ENCODE data around the gene VSX2. TPM values are rescaled to one million over a fixed set of nuclear protein-coding genes. Genes with fewer than 3 reads are reported as not detected.
A peak's percentile ranks its signal among the peaks of the same experiment; 100 is the strongest.

VSX2 gene
- not detected for total RNA-seq

DNA sequence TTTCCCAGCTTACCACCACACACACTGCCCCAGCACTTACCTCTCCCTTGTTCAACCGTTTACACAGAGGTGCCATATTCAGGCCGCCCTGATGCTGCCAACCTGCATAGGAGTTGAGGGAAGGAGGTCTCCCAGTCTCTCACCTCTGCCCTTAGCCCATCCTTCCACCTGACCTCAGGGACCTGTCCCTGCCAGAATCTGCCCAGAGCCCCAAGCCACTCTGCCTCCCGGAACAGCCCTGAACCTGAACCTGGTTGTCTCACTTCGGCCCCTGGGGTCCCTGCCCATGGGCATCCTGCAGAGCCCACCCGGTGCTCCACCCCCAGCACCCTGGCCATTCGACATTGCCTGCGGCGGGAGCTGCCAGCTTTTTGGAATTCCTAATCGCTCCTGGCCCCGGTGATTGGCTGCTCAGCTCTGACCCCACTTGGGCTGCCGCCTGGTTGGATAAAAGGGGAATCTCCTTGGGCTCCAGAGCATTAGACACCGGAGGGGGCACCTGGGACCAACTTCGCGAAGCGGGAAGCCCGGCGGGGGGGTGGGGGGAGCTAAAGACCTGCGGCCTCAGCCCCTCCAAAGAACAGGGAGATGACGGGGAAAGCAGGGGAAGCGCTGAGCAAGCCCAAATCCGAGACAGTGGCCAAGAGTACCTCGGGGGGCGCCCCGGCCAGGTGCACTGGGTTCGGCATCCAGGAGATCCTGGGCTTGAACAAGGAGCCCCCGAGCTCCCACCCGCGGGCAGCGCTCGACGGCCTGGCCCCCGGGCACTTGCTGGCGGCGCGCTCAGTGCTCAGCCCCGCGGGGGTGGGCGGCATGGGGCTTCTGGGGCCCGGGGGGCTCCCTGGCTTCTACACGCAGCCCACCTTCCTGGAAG lies at the start of gene VSX2:
Gene VSX2, plus strand, starts transcription at position 476 of the 874 bp plus-strand sequence. Its CDS starts 113 bp downstream, at position 589.
- H3K9me3 ChIP-seq, result no peaks in the 10 kb centered on the region
- H3K27ac ChIP-seq, result peak within 1 kb of the TSS in 1 of 2 donors; percentile 44
- H3K27me3 ChIP-seq (replicated peaks; ENCODE audit: insufficient read depth), result peaks cover 36% of the 10 kb centered on the region
- no peaks in the 10 kb centered on the region for H3K36me3 ChIP-seq
- DNase-seq (ENCODE audit: low spot score), result no peak
- peaks cover 12 to 27% of the 10 kb centered on the region in 2 donors for H3K4me1 ChIP-seq (ENCODE audit: control insufficient read depth in 1 of 2, low read depth in 2 of 2)
- TF ChIP-seq, protein P1, sequence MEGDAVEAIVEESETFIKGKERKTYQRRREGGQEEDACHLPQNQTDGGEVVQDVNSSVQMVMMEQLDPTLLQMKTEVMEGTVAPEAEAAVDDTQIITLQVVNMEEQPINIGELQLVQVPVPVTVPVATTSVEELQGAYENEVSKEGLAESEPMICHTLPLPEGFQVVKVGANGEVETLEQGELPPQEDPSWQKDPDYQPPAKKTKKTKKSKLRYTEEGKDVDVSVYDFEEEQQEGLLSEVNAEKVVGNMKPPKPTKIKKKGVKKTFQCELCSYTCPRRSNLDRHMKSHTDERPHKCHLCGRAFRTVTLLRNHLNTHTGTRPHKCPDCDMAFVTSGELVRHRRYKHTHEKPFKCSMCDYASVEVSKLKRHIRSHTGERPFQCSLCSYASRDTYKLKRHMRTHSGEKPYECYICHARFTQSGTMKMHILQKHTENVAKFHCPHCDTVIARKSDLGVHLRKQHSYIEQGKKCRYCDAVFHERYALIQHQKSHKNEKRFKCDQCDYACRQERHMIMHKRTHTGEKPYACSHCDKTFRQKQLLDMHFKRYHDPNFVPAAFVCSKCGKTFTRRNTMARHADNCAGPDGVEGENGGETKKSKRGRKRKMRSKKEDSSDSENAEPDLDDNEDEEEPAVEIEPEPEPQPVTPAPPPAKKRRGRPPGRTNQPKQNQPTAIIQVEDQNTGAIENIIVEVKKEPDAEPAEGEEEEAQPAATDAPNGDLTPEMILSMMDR (IDR thresholded peaks at IDR 0.05), result no peak
- peak within 1 kb of the TSS; percentile 69 for H3K4me3 ChIP-seq
- ATAC-seq (ENCODE audit: insufficient number of reproducible peaks, low FRiP score, low read depth), result no peak

DNA sequence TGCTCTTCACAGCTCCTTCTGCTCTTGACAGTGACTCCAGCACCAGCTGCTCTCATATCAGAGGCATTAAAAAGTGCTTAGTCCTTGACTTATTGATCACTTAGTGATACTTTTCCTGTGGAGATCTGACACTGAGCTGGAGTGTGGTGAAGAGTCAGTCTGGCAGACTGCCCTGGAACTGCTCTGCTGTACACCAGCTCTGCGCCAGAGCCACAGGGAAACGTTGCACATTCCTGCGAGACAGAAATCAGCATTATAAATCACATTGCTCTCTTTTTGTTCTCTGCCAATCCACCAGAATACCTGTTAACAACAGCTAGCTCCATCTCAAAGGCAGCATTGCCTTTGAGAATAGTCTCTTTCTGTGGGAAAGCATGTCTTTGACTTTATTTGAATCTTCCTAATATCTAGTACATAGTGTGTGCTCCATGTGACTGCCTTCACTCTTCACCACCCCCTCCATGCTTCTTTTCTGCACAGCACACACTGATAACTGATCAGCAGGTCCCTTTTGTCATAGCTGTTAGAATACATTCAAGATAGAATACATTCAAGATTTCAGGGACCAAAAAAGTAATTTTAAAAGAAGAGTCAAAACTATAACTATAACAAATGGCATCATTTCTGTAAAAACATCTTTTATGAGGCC lies 48.2 kb upstream of the VSX2 start:
- Histone ChIP-seq H3K27me3 (replicated peaks; ENCODE audit: insufficient read depth) (no peaks in the 10 kb centered on the region), H3K4me1 (ENCODE audit: control insufficient read depth in 1 of 2, low read depth in 2 of 2) (no peaks in the 10 kb centered on the region), H3K4me3 (no peak overlapping the region), H3K9me3 (no peaks in the 10 kb centered on the region), H3K27ac (no peak overlapping the region), H3K36me3 (no peaks in the 10 kb centered on the region)
- TF ChIP-seq, protein P1 (IDR thresholded peaks at IDR 0.05), result no peak
- no peak for DNase-seq (ENCODE audit: low spot score)
- ATAC-seq (ENCODE audit: insufficient number of reproducible peaks, low FRiP score, low read depth), result no peak

DNA sequence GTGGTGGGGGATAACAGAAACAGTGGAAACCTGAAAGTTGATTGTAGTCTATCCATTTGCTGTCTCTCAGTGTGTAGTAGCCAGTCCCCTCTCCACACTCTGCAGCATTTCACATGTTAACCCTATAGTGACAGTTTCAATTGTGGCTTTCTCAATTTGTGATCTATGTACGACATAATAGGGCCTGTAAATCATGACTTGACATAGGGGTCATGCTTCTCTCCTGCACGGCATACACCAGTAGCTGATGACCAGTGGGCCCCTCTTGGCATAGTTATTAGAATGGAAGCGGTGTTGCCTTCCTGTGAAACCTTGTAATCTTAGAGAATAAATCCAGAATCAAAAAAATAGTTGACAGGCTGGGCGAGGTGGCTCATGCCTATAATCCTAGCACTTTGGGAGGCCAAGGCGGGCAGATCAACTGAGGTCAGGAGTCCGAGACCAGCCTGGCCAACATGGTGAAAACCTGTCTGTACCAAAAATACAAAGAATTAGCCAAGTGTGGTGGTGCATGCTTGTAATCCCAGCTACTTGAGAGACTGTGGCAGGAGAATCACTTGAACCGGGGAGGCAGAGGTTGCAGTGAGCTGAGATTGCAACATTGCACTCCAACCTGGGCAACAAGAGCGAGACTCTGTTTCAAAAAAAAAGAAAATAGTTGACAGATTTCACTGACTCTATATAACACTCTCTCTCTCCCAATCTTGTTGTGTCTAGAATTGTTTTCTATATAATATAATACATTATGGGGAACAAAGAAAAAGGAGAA lies 44.6 kb upstream of the VSX2 start:
- no peak overlapping the region for H3K4me3 ChIP-seq
- DNase-seq (ENCODE audit: low spot score) (no peak), ATAC-seq (ENCODE audit: insufficient number of reproducible peaks, low FRiP score, low read depth) (no peak)
- H3K9me3 ChIP-seq, result no peaks in the 10 kb centered on the region
- H3K27ac ChIP-seq, result no peak overlapping the region
- no peaks in the 10 kb centered on the region for H3K4me1 ChIP-seq (ENCODE audit: control insufficient read depth in 1 of 2, low read depth in 2 of 2)
- H3K36me3 ChIP-seq, result peaks cover 3% of the 10 kb centered on the region
- no peaks in the 10 kb centered on the region for H3K27me3 ChIP-seq (replicated peaks; ENCODE audit: insufficient read depth)
- TF ChIP-seq, protein P1 (IDR thresholded peaks at IDR 0.05), result no peak

DNA sequence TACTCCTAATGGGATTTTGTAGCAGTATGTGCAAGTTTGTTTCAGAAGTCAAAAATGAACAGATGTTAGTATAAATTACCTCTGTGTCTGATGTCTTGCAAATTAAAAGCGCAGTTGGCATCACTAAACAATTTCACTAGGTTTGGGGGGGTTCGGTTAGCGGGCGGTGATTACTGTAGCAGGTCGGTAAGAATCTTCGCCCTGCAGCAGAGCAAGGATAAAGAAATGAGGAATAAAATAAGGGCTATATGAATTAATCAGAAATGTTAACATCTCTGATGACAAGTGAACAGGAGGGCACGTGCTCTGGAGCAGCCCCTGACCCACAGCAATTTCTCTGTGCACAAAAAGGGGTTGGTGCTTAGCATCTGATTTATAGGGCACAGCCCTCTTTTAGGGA lies 43.6 kb upstream of the VSX2 start:
- H3K4me1 ChIP-seq (ENCODE audit: control insufficient read depth in 1 of 2, low read depth in 2 of 2), result no peaks in the 10 kb centered on the region
- ATAC-seq (ENCODE audit: insufficient number of reproducible peaks, low FRiP score, low read depth) (no peak), DNase-seq (ENCODE audit: low spot score) (no peak)
- H3K36me3 ChIP-seq, result peaks cover 3% of the 10 kb centered on the region
- TF ChIP-seq, protein P1 (IDR thresholded peaks at IDR 0.05), result no peak
- no peaks in the 10 kb centered on the region for H3K27me3 ChIP-seq (replicated peaks; ENCODE audit: insufficient read depth)
- no peaks in the 10 kb centered on the region for H3K9me3 ChIP-seq
- no peak overlapping the region for H3K4me3 ChIP-seq
- H3K27ac ChIP-seq, result no peak overlapping the region

All from thoracic aorta (tissue), 2 donors.